Panc1 (cell line): Measurements from ENCODE around the gene PANX2. TPM values are rescaled to one million over a fixed set of nuclear protein-coding genes. Genes with fewer than 3 reads are reported as not detected.

ENCODE experiments used
- ATAC-seq: fragments of 200-7000 bp; cut with Tn5 transposase; 2 replicates; pipeline ENCODE4 v1.9.1; 2020; ENCODE audit warnings: mild to moderate bottlenecking, moderate library complexity
- BruUV-seq: library from RNA; stranded (reverse); fragments of 400-500 nt; replicated peaks from 2 replicates; lab custom pipeline; 2021; lab: Mats Ljungman, UMichigan
- CTCF ChIA-PET: fragments of 300-600 bp; sonication (Branson Sonifier 250); formaldehyde crosslinking; loops from one replicate; lab custom pipeline; 2022; ENCODE audit warnings: antibody characterized with exemption; lab: Charles Lee
- POLR2A ChIA-PET: fragments of 300-600 bp; sonication (Branson Sonifier 250); formaldehyde crosslinking; loops from one replicate; lab custom pipeline; 2022; ENCODE audit warnings: antibody characterized with exemption; lab: Charles Lee
- DNase-seq: peaks from one replicate; pipeline ENCODE4 v3.0.0-alpha.2; 2010; ENCODE audit warnings: low read depth, low spot score
- H3K27ac ChIP-seq: 2 replicates; pipeline ENCODE4 v1.5.1; 2011; ENCODE audit warnings: mild to moderate bottlenecking, low read length, inconsistent platforms
- H3K27me3 ChIP-seq: fragments of 200-500 bp; sonication (Bioruptor generic); 2 replicates; pipeline ENCODE4 v1.6.0; 2014; ENCODE audit warnings: low read length, inconsistent platforms; ENCODE audit not compliant: control insufficient read depth, insufficient read depth
- H3K36me3 ChIP-seq: fragments of 200-500 bp; sonication (Bioruptor generic); 2 replicates; pipeline ENCODE4 v1.5.1; 2014; ENCODE audit warnings: inconsistent platforms, mild to moderate bottlenecking, low read length, moderate library complexity; ENCODE audit not compliant: control insufficient read depth, insufficient read depth
- H3K4me1 ChIP-seq: 2 replicates; pipeline ENCODE4 v1.5.1; 2011; ENCODE audit warnings: inconsistent platforms, mild to moderate bottlenecking, low read length, moderate library complexity; ENCODE audit not compliant: control insufficient read depth, insufficient read depth
- H3K4me3 ChIP-seq, 2 experiments: 2 replicates each; pipeline ENCODE4 v1.5.1; 2011 to 2012; ENCODE audit warnings: low read depth in 2 of 2, low read length in 2 of 2, mild to moderate bottlenecking in 2 of 2, inconsistent platforms in 1 of 2, moderate library complexity in 1 of 2
- H3K9me3 ChIP-seq: fragments of 200-500 bp; sonication (Bioruptor generic); 2 replicates; pipeline ENCODE4 v1.5.1; 2014; ENCODE audit warnings: low read depth, mild to moderate bottlenecking, inconsistent platforms, low read length, moderate library complexity; ENCODE audit not compliant: control insufficient read depth, insufficient read depth
- POLR2AphosphoS5 ChIP-seq: IDR thresholded peaks from 2 replicates; pipeline ENCODE4 v1.6.1; 2012; ENCODE audit warnings: mild to moderate bottlenecking, low read depth, low read length, moderate library complexity
- SIN3A ChIP-seq: IDR thresholded peaks from 2 replicates; pipeline ENCODE4 v1.6.1; 2012; ENCODE audit warnings: low read depth, mild to moderate bottlenecking, low read length, moderate library complexity, borderline replicate concordance; ENCODE audit not compliant: insufficient read depth
- TCF7L2 ChIP-seq: IDR thresholded peaks from 2 replicates; pipeline ENCODE4 v1.6.1; 2011; ENCODE audit warnings: mild to moderate bottlenecking, low read depth, low read length, inconsistent platforms
- in situ Hi-C: cut with HindIII; loops from 2 replicates; pipeline ENCODE4 v1.10.0; 2016; ENCODE audit warnings: low sequenced_read_pairs, low pct_unique_long_range_greater_than_20kb
- intact Hi-C: fragments of 100-400 bp; cut with micrococcal nuclease; formaldehyde crosslinking; loops from one replicate; pipeline ENCODE4 v1.10.0; 2022; ENCODE audit not compliant: unreplicated experiment
- total RNA-seq: library from RNA; stranded (reverse); gene quantifications from one replicate; pipeline ENCODE4 v1.2.1, GENCODE V29; 2021; ENCODE audit not compliant: unreplicated experiment
- TF ChIP-seq, protein P1 (sequence below), 2 experiments: IDR thresholded peaks; 2 replicates each; pipeline ENCODE4 v1.6.1; 2011 to 2012; ENCODE audit warnings: low read depth in 2 of 2, control low read depth in 1 of 2, low read length in 1 of 2, mild to moderate bottlenecking in 1 of 2, moderate library complexity in 1 of 2; ENCODE audit not compliant: insufficient read depth in 1 of 2
- TF ChIP-seq, protein P2 (sequence below): fragments of 450-650 bp; IDR thresholded peaks from 2 replicates; pipeline ENCODE4 v1.5.1; 2017; ENCODE audit warnings: mild to moderate bottlenecking

Gene PANX2
- total RNA-seq, 1 experiment from 2014 or later: 0.77 TPM

DNA sequence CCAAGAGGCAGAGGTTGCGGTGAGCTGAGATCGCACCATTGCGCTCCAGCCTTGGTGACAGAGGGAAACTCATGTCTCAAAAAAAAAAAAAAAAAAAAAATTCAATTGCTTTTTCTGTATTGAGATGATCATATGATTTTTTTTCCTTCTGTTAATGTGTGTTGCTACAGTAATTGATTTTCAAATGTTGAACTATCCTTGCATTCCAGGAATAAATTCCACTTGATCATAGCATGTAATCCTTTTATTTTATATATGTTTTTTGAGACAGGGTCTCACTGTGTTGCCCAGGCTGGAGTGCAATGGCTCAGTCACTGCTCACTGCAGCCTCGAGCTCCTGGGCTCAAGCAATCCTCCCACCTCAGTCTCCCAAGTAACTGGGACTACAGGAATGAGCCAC is 47.4 kb upstream of the PANX2 start:
- ATAC-seq: no peak
- in situ Hi-C loops: no loop called here
- POLR2A ChIA-PET: no interaction called here

DNA sequence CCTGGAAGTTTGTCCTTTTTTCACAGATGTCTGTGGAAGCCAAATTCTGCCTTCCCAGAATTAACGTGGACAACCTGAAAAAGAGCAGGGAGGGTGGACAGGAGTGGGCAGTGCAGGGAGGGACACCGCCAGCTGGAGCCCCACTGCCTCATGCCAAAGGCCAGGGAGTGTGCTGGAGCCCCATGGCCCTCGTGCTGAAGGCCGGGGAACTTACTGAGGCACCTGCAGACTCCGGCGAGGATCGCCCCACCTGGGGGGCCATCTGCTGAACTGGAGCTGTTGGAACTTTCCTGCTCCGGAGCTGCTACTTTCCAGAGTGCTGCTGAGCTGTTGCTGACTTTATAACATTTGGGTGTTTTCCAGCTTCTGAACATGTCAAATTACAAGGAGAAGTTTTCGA is 45.5 kb upstream of the PANX2 start:
- CTCF ChIA-PET: interaction anchor here (0.6 kb wide), 1 partner anchor 18 kb away, joined by 6 read pairs; no protein-coding TSS in a partner anchor
- no peaks in the 10 kb centered on the region for H3K27me3 ChIP-seq

More for the DNA sequence above, 47.4 kb upstream of the PANX2 start:
- no peak for TF ChIP-seq SIN3A
- TF ChIP-seq, protein P1, sequence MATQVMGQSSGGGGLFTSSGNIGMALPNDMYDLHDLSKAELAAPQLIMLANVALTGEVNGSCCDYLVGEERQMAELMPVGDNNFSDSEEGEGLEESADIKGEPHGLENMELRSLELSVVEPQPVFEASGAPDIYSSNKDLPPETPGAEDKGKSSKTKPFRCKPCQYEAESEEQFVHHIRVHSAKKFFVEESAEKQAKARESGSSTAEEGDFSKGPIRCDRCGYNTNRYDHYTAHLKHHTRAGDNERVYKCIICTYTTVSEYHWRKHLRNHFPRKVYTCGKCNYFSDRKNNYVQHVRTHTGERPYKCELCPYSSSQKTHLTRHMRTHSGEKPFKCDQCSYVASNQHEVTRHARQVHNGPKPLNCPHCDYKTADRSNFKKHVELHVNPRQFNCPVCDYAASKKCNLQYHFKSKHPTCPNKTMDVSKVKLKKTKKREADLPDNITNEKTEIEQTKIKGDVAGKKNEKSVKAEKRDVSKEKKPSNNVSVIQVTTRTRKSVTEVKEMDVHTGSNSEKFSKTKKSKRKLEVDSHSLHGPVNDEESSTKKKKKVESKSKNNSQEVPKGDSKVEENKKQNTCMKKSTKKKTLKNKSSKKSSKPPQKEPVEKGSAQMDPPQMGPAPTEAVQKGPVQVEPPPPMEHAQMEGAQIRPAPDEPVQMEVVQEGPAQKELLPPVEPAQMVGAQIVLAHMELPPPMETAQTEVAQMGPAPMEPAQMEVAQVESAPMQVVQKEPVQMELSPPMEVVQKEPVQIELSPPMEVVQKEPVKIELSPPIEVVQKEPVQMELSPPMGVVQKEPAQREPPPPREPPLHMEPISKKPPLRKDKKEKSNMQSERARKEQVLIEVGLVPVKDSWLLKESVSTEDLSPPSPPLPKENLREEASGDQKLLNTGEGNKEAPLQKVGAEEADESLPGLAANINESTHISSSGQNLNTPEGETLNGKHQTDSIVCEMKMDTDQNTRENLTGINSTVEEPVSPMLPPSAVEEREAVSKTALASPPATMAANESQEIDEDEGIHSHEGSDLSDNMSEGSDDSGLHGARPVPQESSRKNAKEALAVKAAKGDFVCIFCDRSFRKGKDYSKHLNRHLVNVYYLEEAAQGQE (IDR thresholded peaks at IDR 0.05; ENCODE audit: insufficient read depth in 1 of 2, low read depth in 2 of 2, low read length in 1 of 2): no peak
- no peak for TF ChIP-seq POLR2AphosphoS5
- TF ChIP-seq, protein P2, sequence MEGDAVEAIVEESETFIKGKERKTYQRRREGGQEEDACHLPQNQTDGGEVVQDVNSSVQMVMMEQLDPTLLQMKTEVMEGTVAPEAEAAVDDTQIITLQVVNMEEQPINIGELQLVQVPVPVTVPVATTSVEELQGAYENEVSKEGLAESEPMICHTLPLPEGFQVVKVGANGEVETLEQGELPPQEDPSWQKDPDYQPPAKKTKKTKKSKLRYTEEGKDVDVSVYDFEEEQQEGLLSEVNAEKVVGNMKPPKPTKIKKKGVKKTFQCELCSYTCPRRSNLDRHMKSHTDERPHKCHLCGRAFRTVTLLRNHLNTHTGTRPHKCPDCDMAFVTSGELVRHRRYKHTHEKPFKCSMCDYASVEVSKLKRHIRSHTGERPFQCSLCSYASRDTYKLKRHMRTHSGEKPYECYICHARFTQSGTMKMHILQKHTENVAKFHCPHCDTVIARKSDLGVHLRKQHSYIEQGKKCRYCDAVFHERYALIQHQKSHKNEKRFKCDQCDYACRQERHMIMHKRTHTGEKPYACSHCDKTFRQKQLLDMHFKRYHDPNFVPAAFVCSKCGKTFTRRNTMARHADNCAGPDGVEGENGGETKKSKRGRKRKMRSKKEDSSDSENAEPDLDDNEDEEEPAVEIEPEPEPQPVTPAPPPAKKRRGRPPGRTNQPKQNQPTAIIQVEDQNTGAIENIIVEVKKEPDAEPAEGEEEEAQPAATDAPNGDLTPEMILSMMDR: no peak
- TF ChIP-seq TCF7L2: no peak
- no peaks in the 10 kb centered on the region for H3K27me3 ChIP-seq
- no peaks in the 10 kb centered on the region for H3K4me1 ChIP-seq
- H3K4me3 ChIP-seq: no peak overlapping the region
- no peaks in the 10 kb centered on the region for H3K9me3 ChIP-seq
- no TSS peak for BruUV-seq
- CTCF ChIA-PET: no interaction called here
- no peaks in the 10 kb centered on the region for H3K36me3 ChIP-seq
- no peak overlapping the region for H3K27ac ChIP-seq
- no peak for DNase-seq
- intact Hi-C loops: no loop called here

More for the DNA sequence above, 45.5 kb upstream of the PANX2 start:
- POLR2A ChIA-PET: no interaction called here
- intact Hi-C loops: no loop called here
- Histone ChIP-seq H3K4me3 (no peak overlapping the region), H3K36me3 (no peaks in the 10 kb centered on the region), H3K27ac (no peak overlapping the region), H3K9me3 (no peaks in the 10 kb centered on the region), H3K4me1 (no peaks in the 10 kb centered on the region)
- BruUV-seq: no TSS peak
- DNase-seq (no peak), ATAC-seq (no peak)
- in situ Hi-C loops: no loop called here
- TF ChIP-seq POLR2AphosphoS5 (no peak), SIN3A (no peak), TCF7L2 (no peak)
- TF ChIP-seq, protein P1 (IDR thresholded peaks at IDR 0.05; ENCODE audit: insufficient read depth in 1 of 2, low read depth in 2 of 2, low read length in 1 of 2): no peak
- TF ChIP-seq, protein P2: no peak
